Stimulated activated naive CD8-positive, alpha-beta T cell treated with anti-CD3 and anti-CD28 coated beads, Interleukin-15, Interleukin-2, amounts not matched to agents 100 U/mL and 50 U/mL, for 24 hours (primary cell): ENCODE data around the gene TBC1D2B.

ENCODE experiments used
- ATAC-seq: fragments of 150-1000 bp; cut with Tn5 transposase; one replicate; pipeline ENCODE4 v1.10.0; 2021
- DNase-seq: peaks from one replicate; pipeline ENCODE4 v3.0.0; 2021

Gene TBC1D2B

GRCh38 chr15:78097667-78098066 is 20.2 kb upstream of the TBC1D2B start:
- DNase-seq (no peak), ATAC-seq (no peak)

GRCh38 chr15:78093242-78094020 is 15.9 kb upstream of the TBC1D2B start:
- ATAC-seq, result no peak

GRCh38 chr15:78092261-78093041 is 14.9 kb upstream of the TBC1D2B start, which contains the start of gene SH2D7:
SH2D7 (plus strand) TSS chr15:78092561; CDS start chr15:78092585, 24 bp downstream.
- no peak for DNase-seq
- ATAC-seq, result no peak

More at GRCh38 chr15:78093242-78094020, 15.9 kb upstream of the TBC1D2B start:
- no peak for DNase-seq

GRCh38 chr15:78090422-78091063 is 13.0 kb upstream of the TBC1D2B start:
- no peak for ATAC-seq
- no peak for DNase-seq

GRCh38 chr15:78088773-78089080 is 11.2 kb upstream of the TBC1D2B start:
- ATAC-seq (no peak), DNase-seq (no peak)

GRCh38 chr15:78087951-78088772 is 10.7 kb upstream of the TBC1D2B start:
- no peak for DNase-seq
- no peak for ATAC-seq

GRCh38 chr15:78085928-78086327 is 8.4 kb upstream of the TBC1D2B start:
- no peak for DNase-seq
- ATAC-seq, result no peak

- ATAC-seq (no peak), DNase-seq (no peak)
Measured at GRCh38 chr15:78084449-78084750, 6.9 kb upstream of the TBC1D2B start.

- ATAC-seq (no peak), DNase-seq (no peak)
Measured at GRCh38 chr15:78083687-78084448, 6.4 kb upstream of the TBC1D2B start.

GRCh38 chr15:78083186-78083585 is 5.7 kb upstream of the TBC1D2B start:
- ATAC-seq (no peak), DNase-seq (no peak)

GRCh38 chr15:78082743-78083110 is 5.2 kb upstream of the TBC1D2B start:
- ATAC-seq (no peak), DNase-seq (no peak)

- DNase-seq (no peak), ATAC-seq (peak; percentile 53)
Measured at GRCh38 chr15:78082106-78082742, 4.7 kb upstream of the TBC1D2B start.

GRCh38 chr15:78080088-78080460 is 2.6 kb upstream of the TBC1D2B start:
- ATAC-seq (no peak), DNase-seq (no peak)

- DNase-seq (no peak), ATAC-seq (no peak)
Measured at GRCh38 chr15:78079298-78080087, 2.0 kb upstream of the TBC1D2B start.

GRCh38 chr15:78077871-78078210 is 330 bp upstream of the TBC1D2B start:
- DNase-seq (no peak), ATAC-seq (no peak)

GRCh38 chr15:78076231-78077052 is 1.1 kb downstream of the TBC1D2B start:
- peak; percentile 16 for ATAC-seq
- no peak for DNase-seq

GRCh38 chr15:78075490-78076230 is 1.9 kb downstream of the TBC1D2B start:
- ATAC-seq, result no peak
- no peak for DNase-seq

- DNase-seq (no peak), ATAC-seq (no peak)
Measured at GRCh38 chr15:78073046-78073787, 4.3 kb downstream of the TBC1D2B start.
